ENCODE data around the gene PLPPR4.

GRCh38 chr1:99229122-99229521 lies 35.2 kb upstream of the PLPPR4 start:
- TF ChIP-seq CTCF (IDR thresholded peaks at IDR 0.05) (no peak), POLR2A (IDR thresholded peaks at IDR 0.05) (no peak)

Measured in thyroid gland (tissue), 4 donors.